HG02588 (cell line): ENCODE measurements around the gene RPL28.

Source experiments
- ATAC-seq: cut with Tn5 transposase; IDR thresholded peaks from one replicate; pipeline ENCODE4 v1.9.1; 2021; ENCODE audit warnings: mild to moderate bottlenecking, moderate library complexity; ENCODE audit not compliant: unreplicated experiment

The RPL28 gene

GRCh38 chr19:55353356-55353802, 32.4 kb upstream of the RPL28 start:
- ATAC-seq: no peak

- ATAC-seq: no peak
Measured at GRCh38 chr19:55353803-55354697, 31.7 kb upstream of the RPL28 start.

- ATAC-seq: no peak
Measured at GRCh38 chr19:55354698-55355212, 31.0 kb upstream of the RPL28 start, which contains the start of gene COX6B2. TSS of gene COX6B2 (minus strand) at chr19:55354719. CDS start at chr19:55354521, 198 bp downstream.

- no peak for ATAC-seq
Measured at GRCh38 chr19:55355213-55355821, 30.4 kb upstream of the RPL28 start.

- no peak for ATAC-seq
Measured at GRCh38 chr19:55358493-55358892, 27.2 kb upstream of the RPL28 start.

GRCh38 chr19:55358943-55359908, 26.5 kb upstream of the RPL28 start:
- ATAC-seq: no peak

GRCh38 chr19:55360902-55361301, 24.8 kb upstream of the RPL28 start:
- no peak for ATAC-seq

- ATAC-seq: no peak
Measured at GRCh38 chr19:55362174-55362989, 23.4 kb upstream of the RPL28 start.

- ATAC-seq: no peak
Measured at GRCh38 chr19:55362990-55363716, 22.6 kb upstream of the RPL28 start, which contains the start of gene GARIN5B. TSS of gene GARIN5B (minus strand) at chr19:55363260. CDS start at chr19:55363066, 194 bp downstream.

GRCh38 chr19:55365245-55365644, 20.5 kb upstream of the RPL28 start:
- ATAC-seq: no peak

- ATAC-seq: no peak
Measured at GRCh38 chr19:55365964-55366363, 19.8 kb upstream of the RPL28 start.

- ATAC-seq: no peak
Measured at GRCh38 chr19:55366790-55367189, 18.9 kb upstream of the RPL28 start.

- ATAC-seq: no peak
Measured at GRCh38 chr19:55368106-55368505, 17.6 kb upstream of the RPL28 start.

GRCh38 chr19:55368701-55369563, 16.8 kb upstream of the RPL28 start:
- no peak for ATAC-seq

GRCh38 chr19:55369653-55370304, 16.0 kb upstream of the RPL28 start:
- ATAC-seq: no peak

GRCh38 chr19:55370305-55370988, 15.3 kb upstream of the RPL28 start, which contains the start of gene IL11:
TSS of gene IL11 (minus strand) at chr19:55370463. CDS start at chr19:55370310, 153 bp downstream.
- ATAC-seq: no peak
